Measurements from ENCODE around the gene TNPO1. TPM values are rescaled to one million over a fixed set of nuclear protein-coding genes. Genes with fewer than 3 reads are reported as not detected.

The TNPO1 gene
- total and polyA plus RNA-seq, 10 of the 15 experiments (the other 5 are each of a cell fraction or from before 2014, with no cell fraction given), result 18.1 to 123 (median 79.2) TPM

- ChIA-PET CTCF (no interaction called here), POLR2A (no interaction called here), SMC1A (ENCODE audit: uncharacterized antibody, unreplicated experiment) (no interaction called here), RAD21 (ENCODE audit: unreplicated experiment) (no interaction called here)
- TF ChIP-seq CHD4 (IDR thresholded peaks at IDR 0.05), result no peak
- no peak for TF ChIP-seq SMAD5 (IDR thresholded peaks at IDR 0.05; ENCODE audit: low read depth)
- no peak for TF ChIP-seq EED (IDR thresholded peaks at IDR 0.05; ENCODE audit: low read depth)
- TF ChIP-seq DPF2 (IDR thresholded peaks at IDR 0.05), result no peak
- in situ Hi-C loops (cut with MboI), result no loop called here
- Histone ChIP-seq H3K36me3 (ENCODE audit: control insufficient read depth in 2 of 2, insufficient read depth in 2 of 2, low read length in 1 of 2) (peaks cover 7 to 34% of the 10 kb centered on the region in 2 experiments), H4K20me1 (ENCODE audit: control insufficient read depth, insufficient read depth) (no peaks in the 10 kb centered on the region), H3K4me2 (ENCODE audit: control insufficient read depth, insufficient read depth) (no peak overlapping the region), H3K27ac (ENCODE audit: control insufficient read depth, insufficient read depth) (no peak overlapping the region), H3K9ac (ENCODE audit: control insufficient read depth, insufficient read depth, low read length) (no peak overlapping the region), H3K4me3 (no peak overlapping the region), H3K27me3 (replicated peaks in 1 of 2; ENCODE audit: control insufficient read depth in 2 of 2, insufficient read depth in 2 of 2, low read length in 1 of 2) (no peaks in the 10 kb centered on the region), H3K79me2 (ENCODE audit: control insufficient read depth, insufficient read depth, low read length) (peaks cover 32% of the 10 kb centered on the region), H3K9me3 (replicated peaks; ENCODE audit: control insufficient read depth, insufficient read depth, low read length) (no peaks in the 10 kb centered on the region), H2AFZ (ENCODE audit: control insufficient read depth, low read depth, low read length) (no peak overlapping the region), H3K4me1 (ENCODE audit: control insufficient read depth, insufficient read depth, low read length) (no peaks in the 10 kb centered on the region)
- peak; percentile 58 for ATAC-seq
- no TSS peak for BruUV-seq (replicated peaks)
- intact Hi-C loops (cut with micrococcal nuclease; ENCODE audit: unreplicated experiment), result no loop called here
- WGBS (ENCODE audit: insufficient coverage, insufficient replicate concordance, low lambda C conversion rate, missing lambda C conversion rate), result 95% methylated on average over 1 of the region's 1 CpG
- DNase-seq (ENCODE audit: low read depth, low spot score), result no peak
- FAIRE-seq, result no peak
These were observed 42.7 kb downstream of the TNPO1 start for GRCh38 chr5:72859127-72859526.

- Histone ChIP-seq H4K20me1 (ENCODE audit: control insufficient read depth, insufficient read depth) (no peaks in the 10 kb centered on the region), H3K4me1 (ENCODE audit: control insufficient read depth, insufficient read depth, low read length) (no peaks in the 10 kb centered on the region), H3K79me2 (ENCODE audit: control insufficient read depth, insufficient read depth, low read length) (peaks cover 21% of the 10 kb centered on the region), H3K4me3 (no peak overlapping the region), H3K4me2 (ENCODE audit: control insufficient read depth, insufficient read depth) (no peak overlapping the region), H3K9ac (ENCODE audit: control insufficient read depth, insufficient read depth, low read length) (no peak overlapping the region), H3K27me3 (replicated peaks in 1 of 2; ENCODE audit: control insufficient read depth in 2 of 2, insufficient read depth in 2 of 2, low read length in 1 of 2) (no peaks in the 10 kb centered on the region), H3K9me3 (replicated peaks; ENCODE audit: control insufficient read depth, insufficient read depth, low read length) (no peaks in the 10 kb centered on the region), H2AFZ (ENCODE audit: control insufficient read depth, low read depth, low read length) (no peak overlapping the region), H3K36me3 (ENCODE audit: control insufficient read depth in 2 of 2, insufficient read depth in 2 of 2, low read length in 1 of 2) (peaks cover 7 to 41% of the 10 kb centered on the region in 2 experiments), H3K27ac (ENCODE audit: control insufficient read depth, insufficient read depth) (no peak overlapping the region)
- in situ Hi-C loops (cut with MboI), result no loop called here
- ChIA-PET CTCF (interaction anchor here (0.7 kb wide), 1 partner anchor 1384 kb away, joined by 3 read pairs; no protein-coding TSS in a partner anchor), POLR2A (interaction anchor here (0.5 kb wide), 1 partner anchor 876 kb away, joined by 8 read pairs; no protein-coding TSS in a partner anchor), RAD21 (ENCODE audit: unreplicated experiment) (no interaction called here), SMC1A (ENCODE audit: uncharacterized antibody, unreplicated experiment) (interaction anchor here (2.0 kb wide), 1 partner anchor 42 kb away, joined by 4 read pairs; no protein-coding TSS in a partner anchor)
- no peak for DNase-seq (ENCODE audit: low read depth, low spot score)
- WGBS (ENCODE audit: insufficient coverage, insufficient replicate concordance, low lambda C conversion rate, missing lambda C conversion rate), result 86% methylated on average over 4 of the region's 4 CpGs
- BruUV-seq (replicated peaks), result no TSS peak
- no peak for ATAC-seq
- FAIRE-seq, result no peak
- intact Hi-C loops (cut with micrococcal nuclease; ENCODE audit: unreplicated experiment), result no loop called here
- TF ChIP-seq EED (IDR thresholded peaks at IDR 0.05; ENCODE audit: low read depth) (no peak), ZZZ3 (IDR thresholded peaks at IDR 0.05; ENCODE audit: control insufficient read depth, insufficient read length, low read depth) (no peak), EP300 (IDR thresholded peaks at IDR 0.05; ENCODE audit: borderline replicate concordance in 1 of 2, control insufficient read depth in 1 of 2, low read depth in 2 of 2, low read length in 2 of 2) (no peak), POLR2A (IDR thresholded peaks at IDR 0.05; ENCODE audit: low read depth, low read length) (no peak), CBX5 (IDR thresholded peaks at IDR 0.05; ENCODE audit: low read depth) (no peak), ATF2 (IDR thresholded peaks at IDR 0.05; ENCODE audit: low read length) (no peak), YY1 (IDR thresholded peaks at IDR 0.05; ENCODE audit: low read depth, low read length) (no peak), SRF (IDR thresholded peaks at IDR 0.05; ENCODE audit: low read depth in 2 of 2, low read length in 2 of 2) (no peak), NFXL1 (IDR thresholded peaks at IDR 0.05; ENCODE audit: borderline replicate concordance) (no peak), HCFC1 (IDR thresholded peaks at IDR 0.05; ENCODE audit: low read length) (no peak), KAT2A (conservative IDR thresholded peaks at IDR 0.05; ENCODE audit: control insufficient read depth, low read depth, low read length) (no peak)
- TF ChIP-seq, protein P1, sequence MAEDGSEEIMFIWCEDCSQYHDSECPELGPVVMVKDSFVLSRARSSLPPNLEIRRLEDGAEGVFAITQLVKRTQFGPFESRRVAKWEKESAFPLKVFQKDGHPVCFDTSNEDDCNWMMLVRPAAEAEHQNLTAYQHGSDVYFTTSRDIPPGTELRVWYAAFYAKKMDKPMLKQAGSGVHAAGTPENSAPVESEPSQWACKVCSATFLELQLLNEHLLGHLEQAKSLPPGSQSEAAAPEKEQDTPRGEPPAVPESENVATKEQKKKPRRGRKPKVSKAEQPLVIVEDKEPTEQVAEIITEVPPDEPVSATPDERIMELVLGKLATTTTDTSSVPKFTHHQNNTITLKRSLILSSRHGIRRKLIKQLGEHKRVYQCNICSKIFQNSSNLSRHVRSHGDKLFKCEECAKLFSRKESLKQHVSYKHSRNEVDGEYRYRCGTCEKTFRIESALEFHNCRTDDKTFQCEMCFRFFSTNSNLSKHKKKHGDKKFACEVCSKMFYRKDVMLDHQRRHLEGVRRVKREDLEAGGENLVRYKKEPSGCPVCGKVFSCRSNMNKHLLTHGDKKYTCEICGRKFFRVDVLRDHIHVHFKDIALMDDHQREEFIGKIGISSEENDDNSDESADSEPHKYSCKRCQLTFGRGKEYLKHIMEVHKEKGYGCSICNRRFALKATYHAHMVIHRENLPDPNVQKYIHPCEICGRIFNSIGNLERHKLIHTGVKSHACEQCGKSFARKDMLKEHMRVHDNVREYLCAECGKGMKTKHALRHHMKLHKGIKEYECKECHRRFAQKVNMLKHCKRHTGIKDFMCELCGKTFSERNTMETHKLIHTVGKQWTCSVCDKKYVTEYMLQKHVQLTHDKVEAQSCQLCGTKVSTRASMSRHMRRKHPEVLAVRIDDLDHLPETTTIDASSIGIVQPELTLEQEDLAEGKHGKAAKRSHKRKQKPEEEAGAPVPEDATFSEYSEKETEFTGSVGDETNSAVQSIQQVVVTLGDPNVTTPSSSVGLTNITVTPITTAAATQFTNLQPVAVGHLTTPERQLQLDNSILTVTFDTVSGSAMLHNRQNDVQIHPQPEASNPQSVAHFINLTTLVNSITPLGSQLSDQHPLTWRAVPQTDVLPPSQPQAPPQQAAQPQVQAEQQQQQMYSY (CRISPR knock-in tag; IDR thresholded peaks at IDR 0.05), result no peak
These were observed 44.0 kb downstream of the TNPO1 start for GRCh38 chr5:72860499-72860898.

Data from GM12878 (cell line).